Ovary (tissue), 9 donors: ENCODE results near the gene GABRA4. TPM values are rescaled to one million over a fixed set of nuclear protein-coding genes. Genes with fewer than 3 reads are reported as not detected.

Experiments
- DNase-seq, 5 donors: peaks; one replicate each; pipeline ENCODE4 v3.0.0-alpha.2; 2019 to 2020
- H3K27ac ChIP-seq, 2 donors: fragments of 200-600 bp; one replicate each; pipeline versions ENCODE4 v1.5.1 to v1.8.0; 2019 to 2022
- H3K27me3 ChIP-seq: fragments of 200-600 bp; one replicate; pipeline ENCODE4 v1.8.0; 2022
- H3K36me3 ChIP-seq: fragments of 200-600 bp; sonication (generic); one replicate; pipeline ENCODE4 v1.5.1; 2019
- H3K4me1 ChIP-seq: one replicate; pipeline ENCODE4 v1.8.1; 2013; ENCODE audit warnings: mild to moderate bottlenecking, moderate library complexity; ENCODE audit not compliant: insufficient read depth
- H3K4me3 ChIP-seq: fragments of 200-600 bp; sonication (generic); one replicate; pipeline ENCODE4 v1.5.1; 2017
- H3K9me3 ChIP-seq, 2 donors: fragments of 200-600 bp in 1 of 2; sonication (generic) in 1 of 2; one replicate each; pipeline versions ENCODE4 v1.5.1 to v1.8.1; 2013 to 2019; ENCODE audit warnings: mild to moderate bottlenecking in 1 of 2, moderate library complexity in 1 of 2
- CTCF ChIP-seq, 3 donors: fragments of 450-650 bp in 2 of 3; fragments of 200-600 bp in 1 of 3; IDR thresholded peaks; one replicate each; pipeline versions ENCODE4 v1.5.1 to v1.8.0; 2016 to 2022; ENCODE audit warnings: antibody characterized with exemption in 3 of 3, mild to moderate bottlenecking in 1 of 3
- EP300 ChIP-seq: sonication (generic); formaldehyde crosslinking; IDR thresholded peaks from one replicate; pipeline ENCODE4 v1.6.1; 2017; ENCODE audit warnings: antibody characterized with exemption
- POLR2A ChIP-seq: fragments of 450-650 bp; IDR thresholded peaks from one replicate; pipeline ENCODE4 v1.6.1; 2017; ENCODE audit warnings: antibody characterized with exemption, mild to moderate bottlenecking, moderate library complexity
- WGBS, 3 donors: extraction: QIAGEN DNeasy Blood & Tissue Kit in 1 of 3; methylation state at CpG; one replicate each; pipeline versions ENCODE4 v1.1.5 to v1.1.7; 2013 to 2017; 5-methylcytosine and 5-hydroxymethylcytosine counted together
- intact Hi-C, 4 donors: fragments of 100-400 bp; cut with DNase I; formaldehyde crosslinking; loops; one replicate each; pipeline versions ENCODE4 v1.11.0 to v1.15.1; 2022 to 2023
- polyA plus RNA-seq, 2 donors: library from polyadenylated mRNA; stranded (reverse); fragments of 200-250 nt in 1 of 2; fragments of 350-450 nt in 1 of 2; fragmentation: Illumina TruSeq in 1 of 2; extraction: RNeasy Lipid Tissue Mini Kit (QIAGEN cat#74804) in 1 of 2; gene quantifications; one replicate each; pipeline ENCODE4 v1.2.3, GENCODE V29; 2013 to 2014
- total RNA-seq, 7 donors: library from RNA; depleted of rRNA in 2 of 7; stranded (reverse); fragments of >200 nt in 2 of 7; fragmentation: NEBNext Ultra II Directional in 3 of 7; extraction: Animal tissue kit (Norgen Biotek cat#: 25700) in 3 of 7; gene quantifications; one replicate each; pipeline versions ENCODE4 v1.1.0 to v1.2.4, GENCODE V29; 2016 to 2023
- donor health status: DM: no; HTN: no; CAD: no; lungs with moderate emphysema.
- donor health status: DM: no; HTN: no; CAD: no.
- donor health status: Bipolar disorder and iron deficiency.
- donor health status: DM: yes; HTN: yes; CAD: no.
- donor health status: DM: no; HTN: no; CAD: no.
- donor health status: DM: yes; HTN: yes; CAD: no.

GABRA4 gene
- total and polyA plus RNA-seq, 9 donors: under 0.01 TPM; not detected in 8

- H3K4me1 ChIP-seq: no peaks in the 10 kb centered on the region
- WGBS, 3 donors: 49 to 67% (median 56%) methylated on average over 1 of the region's 1 CpG
- H3K4me3 ChIP-seq: no peak overlapping the region
- intact Hi-C loops: no loop called here
- H3K9me3 ChIP-seq: no peaks in the 10 kb centered on the region
- H3K36me3 ChIP-seq: no peaks in the 10 kb centered on the region
- no peak overlapping the region for H3K27ac ChIP-seq
- DNase-seq: no peak
- no peak for TF ChIP-seq CTCF (IDR thresholded peaks at IDR 0.05)
- no peak for TF ChIP-seq POLR2A
- no peak for TF ChIP-seq EP300
- no peaks in the 10 kb centered on the region for H3K27me3 ChIP-seq
These were observed 9.2 kb upstream of the GABRA4 start for GRCh38 chr4:47002580-47002979.

GRCh38 chr4:47000406-47000805 lies 7.0 kb upstream of the GABRA4 start:
- H3K4me1 ChIP-seq: no peaks in the 10 kb centered on the region
- no peaks in the 10 kb centered on the region for H3K27me3 ChIP-seq
- no peak overlapping the region for H3K27ac ChIP-seq
- TF ChIP-seq CTCF (IDR thresholded peaks at IDR 0.05) (no peak), POLR2A (no peak), EP300 (no peak)
- WGBS, 3 donors: 84 to 97% (median 86%) methylated on average over 1 of the region's 1 CpG
- DNase-seq: no peak
- H3K36me3 ChIP-seq: no peaks in the 10 kb centered on the region
- H3K9me3 ChIP-seq: no peaks in the 10 kb centered on the region
- intact Hi-C loops: no loop called here
- H3K4me3 ChIP-seq: no peak overlapping the region

GRCh38 chr4:46999566-46999965 lies 6.2 kb upstream of the GABRA4 start:
- TF ChIP-seq CTCF (IDR thresholded peaks at IDR 0.05): no peak
- TF ChIP-seq EP300: no peak
- TF ChIP-seq POLR2A: no peak
- Histone ChIP-seq H3K4me1 (no peaks in the 10 kb centered on the region), H3K36me3 (no peaks in the 10 kb centered on the region), H3K27me3 (no peaks in the 10 kb centered on the region), H3K27ac (no peak overlapping the region), H3K9me3 (no peaks in the 10 kb centered on the region), H3K4me3 (no peak overlapping the region)
- intact Hi-C loops: no loop called here
- DNase-seq: no peak

- WGBS, 3 donors: 0 to 1% (median 0%) methylated on average over 14 of the region's 14 CpGs
- no peak overlapping the region for H3K4me3 ChIP-seq
- no peak for DNase-seq
These were observed 625 bp upstream of the GABRA4 start for GRCh38 chr4:46994007-46994405.

More at GRCh38 chr4:46994007-46994405, 625 bp upstream of the GABRA4 start:
- Histone ChIP-seq H3K27ac (no peak overlapping the region), H3K4me1 (no peaks in the 10 kb centered on the region), H3K27me3 (no peaks in the 10 kb centered on the region), H3K36me3 (no peaks in the 10 kb centered on the region), H3K9me3 (no peaks in the 10 kb centered on the region)
- intact Hi-C loops: no loop called here
- no peak for TF ChIP-seq EP300
- no peak for TF ChIP-seq POLR2A
- TF ChIP-seq CTCF (IDR thresholded peaks at IDR 0.05): no peak
